Pancreas (tissue), 10 donors: ENCODE results near the gene AP2A1. TPM values are rescaled to one million over a fixed set of nuclear protein-coding genes. Genes with fewer than 3 reads are reported as not detected.

Experiments
- ATAC-seq, 4 donors: fragments of 200-7000 bp; cut with Tn5 transposase; one replicate each; pipeline versions ENCODE4 v1.8.0 to v1.9.1; 2020; ENCODE audit warnings: mild to moderate bottlenecking in 4 of 4, moderate library complexity in 4 of 4
- DNase-seq, 6 donors: peaks; one replicate each; pipeline ENCODE4 v3.0.0-alpha.2; 2020
- FAIRE-seq: peaks from 2 replicates; lab custom pipeline; 2012; peaks lifted over from hg19 to GRCh38; lab: Jason Lieb, UNC
- H3K27ac ChIP-seq, 4 donors: fragments of 200-600 bp; sonication (generic); 1 replicate in 3 of 4; 2 replicates in 1 of 4; pipeline versions ENCODE4 v1.5.0 to v1.8.0; 2020
- H3K27me3 ChIP-seq, 4 donors: fragments of 200-600 bp; one replicate each; pipeline ENCODE4 v1.8.0; 2021
- H3K36me3 ChIP-seq, 3 donors: fragments of 200-600 bp; sonication (generic) in 1 of 3; one replicate each; pipeline versions ENCODE4 v1.5.0 to v1.8.0; 2020 to 2021
- H3K4me1 ChIP-seq, 3 donors: fragments of 200-600 bp; one replicate each; pipeline ENCODE4 v1.8.0; 2021
- H3K4me3 ChIP-seq, 4 donors: fragments of 200-600 bp; sonication (generic) in 2 of 4; one replicate each; pipeline versions ENCODE4 v1.5.0 to v1.8.0; 2020 to 2021
- H3K9me3 ChIP-seq, 4 donors: fragments of 200-600 bp; one replicate each; pipeline ENCODE4 v1.8.0; 2021
- WGBS, 2 donors: extraction: QIAGEN DNeasy Blood & Tissue Kit; methylation state at CpG; one replicate each; pipeline ENCODE4 v1.1.7; 2013; 5-methylcytosine and 5-hydroxymethylcytosine counted together
- intact Hi-C, 3 donors: fragments of 100-400 bp; cut with DNase I; formaldehyde crosslinking; loops; one replicate each; pipeline versions ENCODE4 v1.11.1 to v1.14.2; 2022
- polyA plus RNA-seq, 2 donors: library from polyadenylated mRNA; stranded (reverse); fragments of 200-250 nt; gene quantifications; one replicate each; pipeline ENCODE4 v1.2.3, GENCODE V29; 2013
- total RNA-seq, 6 donors: library from RNA; stranded (reverse); fragmentation: NEBNext Ultra II Directional in 4 of 6; extraction: Animal tissue kit (Norgen Biotek cat#: 25700) in 4 of 6; gene quantifications; one replicate each; pipeline versions ENCODE4 v1.2.1 to v1.2.4, GENCODE V29; 2021 to 2023
- TF ChIP-seq, protein P1 (sequence below), 4 donors: fragments of 200-600 bp; sonication (generic) in 3 of 4; IDR thresholded peaks; one replicate each; pipeline versions ENCODE4 v1.5.0 to v1.8.0; 2021; ENCODE audit warnings: antibody characterized with exemption in 4 of 4
- donor health status: healthy with polysubstance abuse.
- donor health status: DM: no; HTN: no; CAD: no; lungs with moderate emphysema.
- donor health status: DM: no; HTN: no; CAD: no.
- donor health status: control.
- donor health status: control.
- donor health status: Bipolar disorder and iron deficiency.
- donor health status: DM: yes; HTN: yes; CAD: no.
- donor health status: DM: no; HTN: no; CAD: no.
- donor health status: DM: no; HTN: no; CAD: no.
- donor health status: DM: yes; HTN: yes; CAD: no.

Gene AP2A1
- total and polyA plus RNA-seq, 8 donors, result 27.1 to 42.8 (median 33.3) TPM

DNA sequence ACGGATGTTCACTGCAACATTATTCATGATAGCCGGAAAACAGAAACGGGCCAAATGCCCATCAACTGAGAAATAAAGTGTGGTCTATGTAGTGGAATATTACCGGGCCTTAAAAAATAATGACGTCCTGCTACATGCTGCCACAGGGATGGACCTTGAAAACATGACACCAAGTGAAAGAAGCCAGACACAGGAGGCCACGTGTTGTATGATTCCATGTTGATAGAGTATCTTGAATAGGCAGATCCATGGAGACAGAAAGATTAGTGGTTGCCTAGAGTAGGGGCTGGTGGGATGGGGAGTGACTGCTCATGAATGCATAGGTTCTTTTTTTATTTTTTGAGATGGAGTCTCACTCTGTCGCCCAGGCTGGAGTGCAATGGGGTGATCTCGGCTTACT lies 3.7 kb downstream of the AP2A1 start:
- FAIRE-seq (no peak), ATAC-seq (no peak), DNase-seq (no peak)
- Histone ChIP-seq H3K9me3 (no peaks in the 10 kb centered on the region), H3K4me1 (peaks cover 0 to 16% (median 0%) of the 10 kb centered on the region in 3 donors), H3K27me3 (no peaks in the 10 kb centered on the region), H3K36me3 (no peaks in the 10 kb centered on the region), H3K27ac (no peak overlapping the region), H3K4me3 (no peak overlapping the region)
- TF ChIP-seq, protein P1, sequence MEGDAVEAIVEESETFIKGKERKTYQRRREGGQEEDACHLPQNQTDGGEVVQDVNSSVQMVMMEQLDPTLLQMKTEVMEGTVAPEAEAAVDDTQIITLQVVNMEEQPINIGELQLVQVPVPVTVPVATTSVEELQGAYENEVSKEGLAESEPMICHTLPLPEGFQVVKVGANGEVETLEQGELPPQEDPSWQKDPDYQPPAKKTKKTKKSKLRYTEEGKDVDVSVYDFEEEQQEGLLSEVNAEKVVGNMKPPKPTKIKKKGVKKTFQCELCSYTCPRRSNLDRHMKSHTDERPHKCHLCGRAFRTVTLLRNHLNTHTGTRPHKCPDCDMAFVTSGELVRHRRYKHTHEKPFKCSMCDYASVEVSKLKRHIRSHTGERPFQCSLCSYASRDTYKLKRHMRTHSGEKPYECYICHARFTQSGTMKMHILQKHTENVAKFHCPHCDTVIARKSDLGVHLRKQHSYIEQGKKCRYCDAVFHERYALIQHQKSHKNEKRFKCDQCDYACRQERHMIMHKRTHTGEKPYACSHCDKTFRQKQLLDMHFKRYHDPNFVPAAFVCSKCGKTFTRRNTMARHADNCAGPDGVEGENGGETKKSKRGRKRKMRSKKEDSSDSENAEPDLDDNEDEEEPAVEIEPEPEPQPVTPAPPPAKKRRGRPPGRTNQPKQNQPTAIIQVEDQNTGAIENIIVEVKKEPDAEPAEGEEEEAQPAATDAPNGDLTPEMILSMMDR (IDR thresholded peaks at IDR 0.05), result no peak
- 86 to 91% methylated on average over 8 of the region's 8 CpGs for WGBS, 2 donors
- intact Hi-C loops, result no loop called here

DNA sequence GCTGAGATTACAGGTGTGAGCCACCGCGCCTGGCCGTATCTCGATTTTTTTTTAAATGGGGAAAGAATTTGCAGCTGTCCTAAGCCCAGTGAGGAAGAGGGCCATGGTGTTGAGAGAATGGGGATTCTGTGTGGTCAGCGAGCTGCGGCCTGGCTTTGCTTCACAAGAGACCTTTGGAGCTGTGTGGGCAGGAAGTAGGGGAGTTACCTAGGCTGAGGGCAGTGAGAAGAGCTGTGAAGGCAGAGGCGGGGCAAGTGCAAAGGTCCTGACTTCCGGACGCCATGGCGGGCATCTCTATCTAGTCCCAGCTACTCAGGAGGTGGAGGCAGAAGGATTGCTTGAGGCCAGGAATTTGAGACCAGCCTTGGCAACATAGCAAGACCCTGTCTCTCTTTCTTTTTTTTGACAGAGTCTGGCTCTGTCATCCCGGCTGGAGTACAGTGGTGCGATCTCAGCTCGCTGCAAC lies 4.9 kb downstream of the AP2A1 start:
- Histone ChIP-seq H3K4me3 (no peak overlapping the region), H3K9me3 (no peaks in the 10 kb centered on the region), H3K27ac (no peak overlapping the region), H3K27me3 (no peaks in the 10 kb centered on the region), H3K36me3 (no peaks in the 10 kb centered on the region), H3K4me1 (peaks cover 0 to 12% (median 0%) of the 10 kb centered on the region in 3 donors)
- WGBS, 2 donors, result 89 to 96% methylated on average over 10 to 13 of the region's 13 CpGs
- TF ChIP-seq, protein P1 (IDR thresholded peaks at IDR 0.05), result no peak
- DNase-seq, result no peak
- FAIRE-seq, result no peak
- ATAC-seq, result no peak
- intact Hi-C loops, result no loop called here

DNA sequence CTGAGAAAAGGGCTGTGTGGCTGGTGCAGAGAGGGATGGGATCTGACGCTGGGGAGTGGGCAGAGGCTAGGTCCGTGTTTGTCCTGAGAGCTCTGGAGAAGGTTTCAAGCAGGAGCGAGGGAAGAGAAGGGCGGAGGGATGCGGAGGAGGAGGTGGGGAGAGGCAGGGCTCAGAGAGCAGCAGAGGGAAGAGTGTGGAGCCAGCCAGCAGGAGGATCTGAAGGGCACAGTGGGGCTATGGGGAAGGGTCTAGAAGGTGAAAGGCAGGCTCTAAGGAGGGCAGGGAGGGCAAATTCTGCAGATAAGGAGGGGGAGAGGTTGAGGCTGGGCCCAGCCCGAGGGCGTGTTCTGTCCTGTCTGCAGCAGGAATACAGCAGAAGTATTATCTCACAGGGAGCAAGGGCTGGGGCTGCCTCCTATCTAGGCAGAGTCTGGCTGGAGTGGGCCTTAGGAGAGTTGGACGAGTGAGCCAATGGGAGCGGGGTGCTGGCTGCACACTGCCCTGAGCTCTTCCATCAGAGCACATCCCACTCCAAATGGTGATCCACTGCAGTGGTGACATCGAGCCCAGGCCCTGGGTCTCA lies 6.1 kb downstream of the AP2A1 start:
- Histone ChIP-seq H3K27ac (no peak overlapping the region), H3K9me3 (no peaks in the 10 kb centered on the region), H3K4me1 (peaks cover 0 to 6% (median 0%) of the 10 kb centered on the region in 3 donors), H3K4me3 (no peak overlapping the region), H3K36me3 (no peaks in the 10 kb centered on the region), H3K27me3 (no peaks in the 10 kb centered on the region)
- no peak for DNase-seq
- TF ChIP-seq, protein P1 (IDR thresholded peaks at IDR 0.05), result no peak
- 90 to 91% methylated on average over 10 of the region's 10 CpGs for WGBS, 2 donors
- no peak for FAIRE-seq
- ATAC-seq, result no peak
- intact Hi-C loops, result no loop called here

DNA sequence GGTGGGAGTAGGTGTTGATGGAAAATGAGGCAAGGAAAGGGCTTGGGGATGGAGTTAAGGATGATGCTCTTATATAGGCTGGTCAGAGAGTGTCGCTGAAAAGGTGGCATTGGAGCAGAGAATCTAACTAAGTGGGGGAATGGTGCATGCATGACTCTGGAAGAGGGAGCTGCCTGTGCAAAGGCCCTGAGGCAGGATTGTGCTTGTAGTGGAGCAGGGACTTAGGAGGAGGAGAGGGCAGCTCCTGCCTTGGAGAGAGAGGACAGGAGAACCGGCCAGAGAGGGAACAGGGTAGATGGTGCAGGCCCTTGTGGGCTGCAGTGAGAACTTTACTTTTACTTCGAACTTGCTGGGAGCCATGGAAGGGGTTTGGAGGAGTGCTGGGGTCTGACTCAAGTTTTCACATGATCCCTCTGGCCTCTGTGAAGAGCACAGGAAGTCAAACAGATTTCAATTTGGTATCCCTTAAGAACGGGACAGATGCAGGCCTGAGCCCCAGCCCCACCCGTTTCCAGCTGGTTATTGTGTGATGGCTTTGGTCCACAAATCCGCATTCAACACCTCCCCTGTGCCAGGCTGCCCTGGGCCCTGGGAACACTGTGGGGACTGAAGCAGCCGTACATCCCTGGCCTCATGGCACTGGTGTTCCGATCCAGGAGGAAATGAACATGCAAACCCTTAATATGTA lies 7.0 kb downstream of the AP2A1 start:
- Histone ChIP-seq H3K36me3 (no peaks in the 10 kb centered on the region), H3K27ac (no peak overlapping the region), H3K4me3 (no peak overlapping the region), H3K27me3 (no peaks in the 10 kb centered on the region), H3K9me3 (no peaks in the 10 kb centered on the region), H3K4me1 (no peaks in the 10 kb centered on the region)
- WGBS, 2 donors, result 82 to 88% methylated on average over 8 of the region's 8 CpGs
- FAIRE-seq (no peak), ATAC-seq (no peak), DNase-seq (no peak)
- intact Hi-C loops, result no loop called here
- TF ChIP-seq, protein P1 (IDR thresholded peaks at IDR 0.05), result no peak

DNA sequence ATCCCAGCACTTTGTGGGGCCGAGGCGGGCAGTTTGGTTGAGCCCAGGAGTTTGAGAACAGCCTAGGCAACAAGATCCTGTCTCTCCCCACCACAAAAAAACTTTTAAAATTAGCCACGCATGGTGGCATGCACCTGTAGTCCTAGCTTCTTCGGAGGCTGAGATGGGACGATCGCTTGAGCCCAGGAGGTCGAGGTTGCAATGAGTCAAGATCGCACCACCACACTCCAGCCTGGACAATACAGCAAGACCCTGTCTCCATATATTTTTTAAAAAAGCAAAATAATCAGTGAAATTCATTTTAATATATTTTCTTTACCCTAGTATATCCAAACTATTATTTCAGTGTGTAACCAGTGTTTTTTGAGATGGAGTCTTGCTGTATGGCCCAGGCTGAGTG lies 8.2 kb downstream of the AP2A1 start:
- Histone ChIP-seq H3K27me3 (no peaks in the 10 kb centered on the region), H3K27ac (no peak overlapping the region), H3K9me3 (no peaks in the 10 kb centered on the region), H3K36me3 (no peaks in the 10 kb centered on the region), H3K4me3 (no peak overlapping the region), H3K4me1 (no peaks in the 10 kb centered on the region)
- DNase-seq (no peak), FAIRE-seq (no peak), ATAC-seq (no peak)
- intact Hi-C loops, result no loop called here
- 95 to 97% methylated on average over 8 of the region's 8 CpGs for WGBS, 2 donors
- TF ChIP-seq, protein P1 (IDR thresholded peaks at IDR 0.05), result no peak
